IPS DF 6.9 (cell line): ENCODE results near the gene FBRS.
"Not testable (repeated sequence)": the region's sequence is repeated elsewhere in the genome, so short reads cannot be mapped to it uniquely, and the experiment has no call there.

Experiments
- DNase-seq: peaks from one replicate; pipeline ENCODE4 v3.0.0-alpha.2; 2013; ENCODE audit warnings: low read depth, low spot score
- H3K27ac ChIP-seq: one replicate; pipeline ENCODE4 v1.5.1; 2013; ENCODE audit warnings: low read length, control low read depth
- H3K27me3 ChIP-seq: 2 replicates; pipeline ENCODE4 v1.6.1; 2013; ENCODE audit warnings: mild to moderate bottlenecking, low read length; ENCODE audit not compliant: control insufficient read depth, insufficient read depth
- H3K36me3 ChIP-seq: 2 replicates; pipeline ENCODE4 v1.6.1; 2013; ENCODE audit warnings: low read length; ENCODE audit not compliant: control insufficient read depth, insufficient read depth
- H3K4me1 ChIP-seq: 2 replicates; pipeline ENCODE4 v1.6.1; 2013; ENCODE audit warnings: low read length; ENCODE audit not compliant: control insufficient read depth, insufficient read depth
- H3K4me3 ChIP-seq: 2 replicates; pipeline ENCODE4 v1.5.1; 2013; ENCODE audit warnings: mild to moderate bottlenecking, low read length
- H3K9me3 ChIP-seq: 2 replicates; pipeline ENCODE4 v1.6.1; 2013; ENCODE audit warnings: low read length, inconsistent platforms; ENCODE audit not compliant: control insufficient read depth, insufficient read depth
- WGBS: extraction: QIAGEN DNeasy Blood & Tissue Kit; methylation state at CpG from one replicate; pipeline ENCODE4 v1.1.7; 2013; ENCODE audit warnings: mixed read lengths, missing lambda C conversion rate; ENCODE audit not compliant: insufficient read length, insufficient coverage; 5-methylcytosine and 5-hydroxymethylcytosine counted together

Gene FBRS

DNA sequence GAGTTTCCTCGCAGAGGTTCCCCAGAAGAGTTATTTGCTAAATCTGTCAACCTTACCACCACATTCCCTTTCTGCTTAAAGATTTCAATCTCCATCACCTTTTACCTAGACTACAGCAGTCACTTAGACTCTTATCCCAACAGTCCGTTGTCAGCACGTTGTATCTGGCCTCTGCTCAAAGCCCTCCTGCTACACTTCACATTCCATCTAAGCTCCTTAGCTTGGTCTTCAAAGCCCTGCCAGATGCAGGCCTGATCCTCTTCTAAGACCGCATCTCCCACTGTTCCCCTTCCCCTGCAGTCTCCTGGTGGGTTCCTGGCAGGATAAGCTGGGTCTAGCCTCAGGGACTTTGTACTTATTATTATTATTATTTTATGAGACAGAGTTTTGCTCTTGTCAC lies 30.5 kb downstream of the FBRS start:
- peaks cover 2% of the 10 kb centered on the region; the same call in 1 of the 2 replicates for H3K4me1 ChIP-seq
- no peaks in the 10 kb centered on the region for H3K9me3 ChIP-seq
- DNase-seq: no peak
- H3K27ac ChIP-seq: no peak overlapping the region
- H3K36me3 ChIP-seq: no peaks in the 10 kb centered on the region
- peaks cover 76% of the 10 kb centered on the region for H3K27me3 ChIP-seq
- WGBS: no CpG with 5 or more reads among the region's 4 CpGs
- H3K4me3 ChIP-seq: no peak overlapping the region

DNA sequence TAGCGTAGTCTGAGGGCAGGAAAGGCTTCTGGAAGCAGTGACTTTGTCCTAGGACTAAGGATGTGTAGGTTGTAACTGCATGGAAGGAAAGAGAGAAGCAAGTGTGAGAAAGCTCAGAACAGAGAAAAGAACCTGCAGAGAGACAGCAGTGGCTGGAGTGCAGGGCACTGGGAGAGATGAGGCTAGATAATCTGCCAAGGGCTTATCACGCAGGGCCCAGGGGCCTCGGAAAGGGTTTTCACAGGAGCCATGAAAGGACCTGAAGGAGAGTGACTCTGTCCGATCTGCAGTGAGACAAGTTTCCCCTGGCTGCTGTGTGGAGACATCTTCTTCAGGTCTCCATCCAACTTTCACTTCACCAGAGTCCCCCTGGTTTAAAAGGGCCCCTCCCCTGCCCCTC lies 33.7 kb downstream of the FBRS start:
- WGBS: no CpG with 5 or more reads among the region's 4 CpGs
- no peaks in the 10 kb centered on the region for H3K9me3 ChIP-seq
- peaks cover 2% of the 10 kb centered on the region; the same call in 1 of the 2 replicates for H3K4me1 ChIP-seq
- no peak overlapping the region for H3K4me3 ChIP-seq
- no peak for DNase-seq
- peaks cover 60% of the 10 kb centered on the region for H3K27me3 ChIP-seq
- no peak overlapping the region for H3K27ac ChIP-seq
- no peaks in the 10 kb centered on the region for H3K36me3 ChIP-seq

DNA sequence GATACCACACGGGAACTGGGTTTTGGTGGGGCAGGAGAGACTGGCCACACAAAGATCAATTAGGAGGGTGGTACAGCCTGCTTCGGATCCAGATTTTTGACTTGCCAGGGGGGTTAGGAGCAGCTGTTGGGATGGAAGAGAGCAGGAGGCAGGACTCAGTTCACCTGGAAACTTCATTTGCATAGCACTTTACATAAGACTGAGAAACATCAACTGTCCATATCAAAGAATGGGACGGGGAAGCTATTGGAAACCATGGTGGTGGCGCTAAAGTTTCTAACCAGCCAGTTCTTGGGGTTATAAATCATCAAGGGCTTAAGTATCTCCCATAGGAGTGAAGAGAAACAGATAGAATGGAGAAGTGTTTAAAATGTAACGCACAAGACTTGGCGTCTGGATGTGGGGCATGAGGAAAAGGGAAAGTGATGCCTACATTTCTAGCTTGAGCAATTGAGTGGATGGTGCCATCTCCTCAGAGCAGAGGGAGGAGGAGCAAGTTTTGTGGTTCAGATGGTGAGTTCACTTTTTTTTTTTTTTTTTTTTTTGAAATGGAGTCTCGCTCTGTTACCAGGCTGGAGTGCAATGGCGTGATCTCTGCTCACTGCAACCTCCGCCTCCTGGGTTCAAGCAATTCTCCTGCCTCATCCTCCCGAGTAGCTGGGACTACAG lies 34.3 kb downstream of the FBRS start:
- Histone ChIP-seq H3K27ac (no peak overlapping the region), H3K4me1 (peaks cover 2% of the 10 kb centered on the region; the same call in 1 of the 2 replicates), H3K27me3 (peaks cover 54% of the 10 kb centered on the region), H3K9me3 (no peaks in the 10 kb centered on the region), H3K36me3 (no peaks in the 10 kb centered on the region), H3K4me3 (no peak overlapping the region)
- DNase-seq: no peak
- WGBS: no CpG with 5 or more reads among the region's 10 CpGs

DNA sequence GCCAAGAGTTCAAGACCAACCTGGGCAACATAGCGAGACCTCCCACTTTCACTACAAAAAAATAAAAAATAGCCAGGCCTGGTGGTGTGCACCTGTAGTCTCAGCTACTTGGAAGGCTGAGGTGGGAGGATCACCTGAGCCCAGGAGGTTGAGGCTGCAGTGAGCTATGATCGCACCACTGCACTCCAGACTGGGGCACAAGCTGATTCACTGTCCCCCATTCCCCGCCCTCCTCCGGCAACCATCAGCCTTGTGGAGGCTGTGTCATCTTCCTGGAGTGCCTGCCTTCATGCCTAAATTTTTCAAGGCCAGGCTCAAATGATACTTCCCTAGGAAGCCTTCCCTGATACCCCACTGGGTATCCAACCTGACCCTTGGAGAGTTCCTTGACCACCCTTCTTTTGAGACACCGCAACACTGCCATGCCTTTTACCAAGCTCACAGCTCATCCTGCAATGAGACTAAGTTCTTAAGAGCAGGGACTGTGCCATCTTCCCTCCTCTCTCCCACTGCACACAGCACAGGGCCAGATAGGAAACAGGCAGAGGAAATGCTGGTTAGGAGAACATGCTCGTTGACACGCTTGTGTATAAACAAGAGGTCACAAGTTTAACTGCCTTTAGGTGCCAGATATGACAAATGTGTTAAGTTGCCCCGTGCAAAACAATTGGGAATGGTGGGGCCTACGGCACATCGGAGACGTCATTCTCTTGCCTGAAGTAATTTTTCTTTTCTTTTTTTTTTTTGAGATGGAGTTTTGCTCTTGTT lies 36.9 kb downstream of the FBRS start:
- no peaks in the 10 kb centered on the region for H3K36me3 ChIP-seq
- peaks cover 32% of the 10 kb centered on the region for H3K27me3 ChIP-seq
- H3K9me3 ChIP-seq: no peaks in the 10 kb centered on the region
- no peak overlapping the region for H3K27ac ChIP-seq
- peaks cover 3% of the 10 kb centered on the region for H3K4me1 ChIP-seq
- DNase-seq: no peak
- WGBS: no CpG with 5 or more reads among the region's 11 CpGs
- no peak overlapping the region for H3K4me3 ChIP-seq

GRCh38 chr16:30696646-30697045 lies 38.4 kb downstream of the FBRS start:
- WGBS: no CpG with 5 or more reads among the region's 3 CpGs
- H3K4me1 ChIP-seq, DNase-seq, H3K27ac ChIP-seq, H3K4me3 ChIP-seq, H3K36me3 ChIP-seq, H3K9me3 ChIP-seq: not testable (repeated sequence)
- peaks cover 18% of the 10 kb centered on the region for H3K27me3 ChIP-seq

GRCh38 chr16:30697264-30698138 lies 39.3 kb downstream of the FBRS start:
- DNase-seq: no peak
- no CpG with 5 or more reads among the region's 26 CpGs for WGBS
- peak overlapping the region; percentile 65; the same call in 1 of the 2 replicates for H3K4me3 ChIP-seq
- no peak overlapping the region for H3K27ac ChIP-seq
- no peaks in the 10 kb centered on the region for H3K9me3 ChIP-seq
- H3K36me3 ChIP-seq: 0 out of 2 replicates have a peak, but pooled peaks cover 6% of the 10 kb centered on the region
- H3K4me1 ChIP-seq: peaks cover 1% of the 10 kb centered on the region
- H3K27me3 ChIP-seq: peaks cover 11% of the 10 kb centered on the region

- Histone ChIP-seq H3K4me1 (peaks cover 1% of the 10 kb centered on the region), H3K4me3 (peak overlapping the region; percentile 65), H3K9me3 (no peaks in the 10 kb centered on the region), H3K27me3 (peaks cover 5% of the 10 kb centered on the region), H3K27ac (no peak overlapping the region), H3K36me3 (peaks cover 9% of the 10 kb centered on the region; the same call in 1 of the 2 replicates)
- no CpG with 5 or more reads among the region's 76 CpGs for WGBS
- DNase-seq: peak; percentile 85
Measured at GRCh38 chr16:30698139-30698815, 40.0 kb downstream of the FBRS start.

- Histone ChIP-seq H3K4me1 (peaks cover 1% of the 10 kb centered on the region), H3K36me3 (peaks cover 12% of the 10 kb centered on the region), H3K27me3 (no peaks in the 10 kb centered on the region; the same call in 1 of the 2 replicates), H3K27ac (no peak within 1 kb of the TSS), H3K4me3 (peak within 1 kb of the TSS; percentile 65), H3K9me3 (no peaks in the 10 kb centered on the region)
- no CpG with 5 or more reads among the region's 57 CpGs for WGBS
- DNase-seq: peak; percentile 50
Measured at GRCh38 chr16:30698816-30699614, 40.8 kb downstream of the FBRS start, which contains the start of gene SRCAP. SRCAP (plus strand) TSS chr16:30699171; CDS start chr16:30700825, 1,654 bp downstream.

DNA sequence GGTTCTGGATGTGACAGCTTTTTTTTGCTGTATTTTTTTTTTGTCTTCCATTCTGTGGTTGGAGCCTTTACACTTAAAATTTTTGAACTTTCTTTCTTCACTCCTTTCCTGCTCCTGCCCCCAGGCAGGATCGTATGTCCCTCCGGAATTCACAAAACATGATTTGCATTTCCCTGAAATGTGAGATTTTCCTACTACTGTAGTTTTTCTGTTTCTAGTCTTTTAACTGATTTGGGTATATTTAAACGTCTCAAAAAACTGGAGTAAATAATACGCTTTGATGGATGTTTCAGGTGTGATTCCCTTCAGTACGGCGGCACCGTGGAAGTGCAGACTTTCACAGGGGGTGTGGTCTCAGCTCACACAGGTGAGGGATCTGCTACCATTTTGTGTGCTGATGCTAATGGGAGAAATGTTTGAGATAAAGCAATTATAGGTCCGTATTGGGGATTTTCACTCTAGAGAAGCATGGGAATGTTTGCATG lies 41.4 kb downstream of the FBRS start:
- peaks cover 12% of the 10 kb centered on the region for H3K36me3 ChIP-seq

More for the DNA sequence above, 41.4 kb downstream of the FBRS start:
- peaks cover 1% of the 10 kb centered on the region for H3K4me1 ChIP-seq
- no peaks in the 10 kb centered on the region for H3K9me3 ChIP-seq
- H3K27ac ChIP-seq: no peak overlapping the region
- H3K4me3 ChIP-seq: peak overlapping the region; percentile 65; the same call in 1 of the 2 replicates
- no peak for DNase-seq
- no peaks in the 10 kb centered on the region; the same call in 1 of the 2 replicates for H3K27me3 ChIP-seq
- WGBS: no CpG with 5 or more reads among the region's 8 CpGs
